Nephron (organoid): ENCODE measurements around the gene P4HTM.

ENCODE experiments used
- H3K27ac Mint-ChIP-seq, 3 experiments: 2 replicates each; pipeline ENCODE4 v1.8.0; 2020; ENCODE audit warnings: mixed read lengths in 3 of 3, mild to moderate bottlenecking in 2 of 3, moderate library complexity in 1 of 3
- H3K27me3 Mint-ChIP-seq: 2 replicates; pipeline ENCODE4 v1.8.0; 2021; ENCODE audit warnings: low read depth, mild to moderate bottlenecking, moderate library complexity, mixed read lengths
- H3K36me3 Mint-ChIP-seq: 2 replicates; pipeline ENCODE4 v1.8.0; 2020; ENCODE audit warnings: low read depth, mixed read lengths
- H3K4me1 Mint-ChIP-seq: 2 replicates; pipeline ENCODE4 v1.8.0; 2020; ENCODE audit warnings: mixed read lengths
- H3K4me3 Mint-ChIP-seq, 3 experiments: 2 replicates each; pipeline ENCODE4 v1.8.0; 2020; ENCODE audit warnings: mild to moderate bottlenecking in 3 of 3, mixed read lengths in 3 of 3, moderate library complexity in 2 of 3
- H3K9me3 Mint-ChIP-seq: 2 replicates; pipeline ENCODE4 v1.8.0; 2020; ENCODE audit warnings: mixed read lengths
- TF ChIP-seq, protein P1 (sequence below), 3 experiments: fragments of 200-600 bp; sonication (generic); IDR thresholded peaks; one replicate each; pipeline ENCODE4 v1.5.0; 2021; ENCODE audit warnings: antibody characterized with exemption in 3 of 3; ENCODE audit not compliant: unreplicated experiment in 3 of 3

P4HTM gene

GRCh38 chr3:48985831-48986376 is 4.1 kb upstream of the P4HTM start:
- Mint-ChIP-seq H3K4me3 (peak overlapping the region in 1 of 3 experiments; percentile 9), H3K36me3 (peaks cover 26% of the 10 kb centered on the region), H3K9me3 (no peaks in the 10 kb centered on the region), H3K27me3 (no peaks in the 10 kb centered on the region), H3K27ac (no peak overlapping the region), H3K4me1 (peaks cover 18% of the 10 kb centered on the region)
- TF ChIP-seq, protein P1, sequence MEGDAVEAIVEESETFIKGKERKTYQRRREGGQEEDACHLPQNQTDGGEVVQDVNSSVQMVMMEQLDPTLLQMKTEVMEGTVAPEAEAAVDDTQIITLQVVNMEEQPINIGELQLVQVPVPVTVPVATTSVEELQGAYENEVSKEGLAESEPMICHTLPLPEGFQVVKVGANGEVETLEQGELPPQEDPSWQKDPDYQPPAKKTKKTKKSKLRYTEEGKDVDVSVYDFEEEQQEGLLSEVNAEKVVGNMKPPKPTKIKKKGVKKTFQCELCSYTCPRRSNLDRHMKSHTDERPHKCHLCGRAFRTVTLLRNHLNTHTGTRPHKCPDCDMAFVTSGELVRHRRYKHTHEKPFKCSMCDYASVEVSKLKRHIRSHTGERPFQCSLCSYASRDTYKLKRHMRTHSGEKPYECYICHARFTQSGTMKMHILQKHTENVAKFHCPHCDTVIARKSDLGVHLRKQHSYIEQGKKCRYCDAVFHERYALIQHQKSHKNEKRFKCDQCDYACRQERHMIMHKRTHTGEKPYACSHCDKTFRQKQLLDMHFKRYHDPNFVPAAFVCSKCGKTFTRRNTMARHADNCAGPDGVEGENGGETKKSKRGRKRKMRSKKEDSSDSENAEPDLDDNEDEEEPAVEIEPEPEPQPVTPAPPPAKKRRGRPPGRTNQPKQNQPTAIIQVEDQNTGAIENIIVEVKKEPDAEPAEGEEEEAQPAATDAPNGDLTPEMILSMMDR (IDR thresholded peaks at IDR 0.05; ENCODE audit: unreplicated experiment in 3 of 3), result no peak

DNA sequence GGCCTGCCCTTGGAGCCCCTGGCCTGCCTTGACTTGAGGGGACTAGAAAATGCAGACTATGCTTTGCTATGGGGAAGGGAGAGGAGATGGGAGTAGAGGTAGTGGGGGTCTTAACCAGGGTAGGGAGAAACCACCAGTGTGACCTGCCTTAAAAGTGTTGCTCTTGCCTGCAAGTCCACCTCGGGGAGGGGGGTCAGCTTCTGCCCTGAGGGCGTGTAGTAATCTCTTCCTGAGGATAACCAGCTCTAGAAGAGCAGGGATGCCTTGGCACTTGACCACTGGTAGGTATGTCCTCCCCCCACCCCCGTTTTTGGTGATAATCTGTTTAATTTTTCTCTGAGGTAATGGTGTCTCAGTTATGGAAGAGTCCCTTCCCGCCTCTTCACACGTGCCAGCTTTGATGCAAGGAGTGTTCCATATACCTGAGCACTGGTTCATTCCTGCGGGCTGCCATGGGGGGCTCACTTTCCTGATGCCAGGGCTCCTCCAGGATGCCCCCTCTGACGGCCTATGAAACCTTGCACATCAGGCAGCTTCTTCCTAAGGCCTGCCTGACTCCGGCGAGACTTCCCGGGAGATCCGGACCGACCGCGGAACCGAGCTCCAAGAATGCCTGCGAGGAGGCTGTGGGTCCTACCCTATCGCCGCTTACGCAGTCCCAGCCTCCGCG is 780 bp upstream of the P4HTM start:
- TF ChIP-seq, protein P1 (IDR thresholded peaks at IDR 0.05; ENCODE audit: unreplicated experiment in 3 of 3), result no peak
- Mint-ChIP-seq H3K4me1 (peaks cover 30% of the 10 kb centered on the region), H3K9me3 (no peaks in the 10 kb centered on the region), H3K4me3 (peak overlapping the region; percentile 87 to 98 (median 97)), H3K36me3 (peaks cover 3% of the 10 kb centered on the region), H3K27me3 (no peaks in the 10 kb centered on the region), H3K27ac (peak overlapping the region; percentile 94 to 98 (median 97))

DNA sequence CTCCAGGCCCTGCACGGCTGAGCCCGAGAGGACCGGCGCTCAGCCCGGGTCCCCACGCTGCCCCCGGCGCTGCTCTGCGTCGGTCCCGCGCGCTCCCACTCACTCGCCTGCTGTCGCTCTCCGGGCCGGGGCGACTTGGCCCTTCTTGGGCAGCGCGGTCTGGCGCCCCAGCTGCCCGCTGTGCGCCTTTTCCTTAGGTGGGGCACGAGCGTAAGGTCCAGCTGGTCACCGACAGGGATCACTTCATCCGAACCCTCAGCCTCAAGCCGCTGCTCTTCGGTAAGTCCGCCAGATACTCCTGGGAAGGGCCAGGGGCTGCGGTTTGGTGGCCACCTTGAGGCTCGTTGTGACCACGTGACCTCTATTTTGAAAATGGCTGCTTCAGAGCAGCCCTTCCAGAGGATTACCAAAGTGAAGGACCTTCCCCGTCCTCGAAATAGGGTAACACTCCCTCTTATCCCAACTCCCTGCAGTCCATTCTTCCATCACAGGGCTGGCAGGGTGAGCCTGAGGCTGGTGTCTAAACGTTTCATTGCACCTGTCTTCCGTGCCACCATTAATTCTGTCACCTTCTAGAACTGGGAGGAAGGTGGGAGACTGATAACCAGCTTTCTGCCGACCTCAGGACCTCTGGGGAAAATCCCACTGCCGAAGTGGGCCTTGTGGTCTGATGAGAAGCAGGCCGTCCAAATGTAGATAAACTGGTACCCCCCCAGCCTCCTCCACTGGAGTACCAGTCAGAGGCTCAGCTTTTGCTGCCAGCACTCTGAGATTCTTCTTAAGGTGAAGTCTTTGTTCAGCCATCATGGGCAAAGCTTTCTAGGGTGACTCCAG is 812 bp downstream of the P4HTM start:
- peaks cover 7% of the 10 kb centered on the region for H3K36me3 Mint-ChIP-seq
- H3K9me3 Mint-ChIP-seq, result no peaks in the 10 kb centered on the region
- peak overlapping the region; percentile 85 to 94 (median 88) for H3K27ac Mint-ChIP-seq
- peaks cover 30% of the 10 kb centered on the region for H3K4me1 Mint-ChIP-seq
- peak overlapping the region; percentile 87 to 96 (median 92) for H3K4me3 Mint-ChIP-seq
- TF ChIP-seq, protein P1 (IDR thresholded peaks at IDR 0.05; ENCODE audit: unreplicated experiment in 3 of 3), result no peak
- H3K27me3 Mint-ChIP-seq, result no peaks in the 10 kb centered on the region

GRCh38 chr3:48991851-48992545 is 2.0 kb downstream of the P4HTM start:
- Mint-ChIP-seq H3K27ac (peak overlapping the region in 2 of 3 experiments; percentile 70 to 85), H3K36me3 (peaks cover 7% of the 10 kb centered on the region), H3K4me1 (peaks cover 30% of the 10 kb centered on the region), H3K9me3 (no peaks in the 10 kb centered on the region), H3K27me3 (no peaks in the 10 kb centered on the region), H3K4me3 (peak overlapping the region; percentile 67 to 96 (median 92))
- TF ChIP-seq, protein P1 (IDR thresholded peaks at IDR 0.05; ENCODE audit: unreplicated experiment in 3 of 3), result no peak

DNA sequence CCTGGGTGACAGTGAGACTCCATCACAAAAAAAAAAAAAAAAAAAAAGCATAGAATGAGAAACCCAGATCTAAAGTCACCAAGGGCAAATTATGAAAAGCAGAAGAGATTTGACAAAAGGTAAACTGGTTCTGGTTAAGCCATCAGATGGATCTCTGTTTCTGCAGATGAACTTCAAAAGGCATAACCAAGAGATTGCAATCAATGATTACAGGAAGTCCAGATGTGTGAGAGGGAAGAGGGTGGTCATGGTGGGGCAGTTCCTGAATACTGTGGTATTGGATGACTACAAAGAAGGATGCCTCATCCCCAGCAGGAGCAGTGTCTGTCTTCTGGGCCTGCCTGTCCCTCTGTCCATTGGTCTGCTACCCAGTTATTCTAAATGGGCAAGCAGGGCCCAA is 3.8 kb downstream of the P4HTM start:
- Mint-ChIP-seq H3K4me3 (no peak overlapping the region), H3K27me3 (no peaks in the 10 kb centered on the region), H3K27ac (no peak overlapping the region), H3K36me3 (peaks cover 7% of the 10 kb centered on the region), H3K4me1 (peaks cover 24% of the 10 kb centered on the region), H3K9me3 (no peaks in the 10 kb centered on the region)
- TF ChIP-seq, protein P1 (IDR thresholded peaks at IDR 0.05; ENCODE audit: unreplicated experiment in 3 of 3), result no peak
